ENCODE data around the gene MED8. TPM values are rescaled to one million over a fixed set of nuclear protein-coding genes. Genes with fewer than 3 reads are reported as not detected.

MED8 gene
- polyA plus RNA-seq, 2 of the 4 experiments (the other 2 are of a cell fraction): 21.8 to 33.9 TPM

DNA sequence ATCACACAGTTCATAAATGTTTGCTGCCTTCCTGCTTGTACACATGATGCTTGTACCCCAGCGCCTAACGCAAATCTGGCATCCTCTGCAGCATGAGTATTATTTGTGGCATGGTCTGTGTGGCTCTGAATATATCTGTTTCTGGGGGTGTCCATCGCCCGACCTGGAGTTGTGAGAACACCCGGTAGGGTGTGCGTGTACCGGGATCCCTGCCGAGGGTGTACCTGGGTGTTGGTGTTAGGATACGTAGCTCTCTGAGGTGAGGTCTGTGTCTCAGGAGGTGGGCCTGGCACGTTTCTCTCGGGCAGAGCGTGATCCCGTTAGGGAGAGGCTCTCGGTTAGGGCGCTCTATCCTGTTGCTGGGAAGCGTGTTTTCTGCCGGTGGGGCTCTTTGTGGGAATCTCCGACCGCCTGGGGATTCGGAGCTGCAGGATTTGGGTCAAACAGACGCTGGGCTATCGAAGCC is 41.2 kb downstream of the MED8 start:
- peak overlapping the region; percentile 70 for H3K4me3 ChIP-seq
- peaks cover 9% of the 10 kb centered on the region; the same call in 2 of the 3 replicates for H3K4me1 ChIP-seq
- peak overlapping the region; percentile 82 for H3K4me2 ChIP-seq
- peak; percentile 40 to 55; a peak in 5 of 6 replicates for ATAC-seq
- CTCF ChIA-PET: no interaction called here
- TF ChIP-seq JUNB (IDR thresholded peaks at IDR 0.05): no peak
- TF ChIP-seq HOXB13 (CRISPR knock-in tag; IDR thresholded peaks at IDR 0.05; ENCODE audit: low read depth): peak; percentile 66; the same call in 1 of the 2 replicates
- no peak for TF ChIP-seq MAFK (IDR thresholded peaks at IDR 0.05; ENCODE audit: partially characterized antibody)
- no peak for TF ChIP-seq HOXA7 (CRISPR knock-in tag; IDR thresholded peaks at IDR 0.05)
- H3K27ac ChIP-seq: peak overlapping the region; percentile 96 to 99
- WGBS (ENCODE audit: missing lambda C conversion rate): 38% methylated on average over 8 of the region's 22 CpGs
- H3K9me3 ChIP-seq: no peaks in the 10 kb centered on the region
- DNase-seq (ENCODE audit: low read depth in 1 of 2, low spot score in 1 of 2): peak in 1 of 2 experiments; percentile 40
- no peak for FAIRE-seq
- POLR2A ChIA-PET: interaction anchor here (0.9 to 1.9 kb wide), 8 partner anchors 10 to 411 kb away, joined by 3 to 18 read pairs (median 4); partner anchors contain the start of genes CDC20 and ELOVL1

DNA sequence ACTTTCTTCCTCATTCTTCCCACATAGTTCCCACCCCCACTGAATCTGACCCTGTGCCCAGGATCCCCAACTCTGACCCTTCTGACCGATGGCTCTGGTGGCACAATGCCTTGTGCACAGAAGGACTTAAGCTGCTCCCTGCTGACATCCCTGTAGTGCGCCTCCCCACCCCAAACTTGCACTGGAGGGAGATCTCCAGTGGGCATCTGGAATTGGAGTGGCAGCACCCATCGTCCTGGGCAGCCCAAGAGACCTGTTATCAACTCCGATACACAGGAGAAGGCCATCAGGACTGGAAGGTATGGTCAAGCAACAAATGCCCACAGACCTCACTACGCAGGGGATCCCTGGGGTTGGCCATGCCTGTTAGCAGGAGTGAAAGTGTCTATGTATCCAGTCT is 43.0 kb downstream of the MED8 start:
- H3K4me1 ChIP-seq: peaks cover 9% of the 10 kb centered on the region; the same call in 2 of the 3 replicates
- H3K9me3 ChIP-seq: no peaks in the 10 kb centered on the region
- H3K27ac ChIP-seq: no peak overlapping the region
- no peak for ATAC-seq
- CTCF ChIA-PET: no interaction called here
- no peak overlapping the region for H3K4me3 ChIP-seq
- POLR2A ChIA-PET: no interaction called here
- 93% methylated on average over 2 of the region's 5 CpGs for WGBS (ENCODE audit: missing lambda C conversion rate)
- FAIRE-seq: no peak
- no peak overlapping the region for H3K4me2 ChIP-seq
- DNase-seq (ENCODE audit: low read depth in 1 of 2, low spot score in 1 of 2): no peak
- TF ChIP-seq NR3C1 (IDR thresholded peaks at IDR 0.05) (no peak), JUN (IDR thresholded peaks at IDR 0.05) (no peak), GATA3 (IDR thresholded peaks at IDR 0.05; ENCODE audit: borderline replicate concordance) (no peak)
- TF ChIP-seq, protein P1, sequence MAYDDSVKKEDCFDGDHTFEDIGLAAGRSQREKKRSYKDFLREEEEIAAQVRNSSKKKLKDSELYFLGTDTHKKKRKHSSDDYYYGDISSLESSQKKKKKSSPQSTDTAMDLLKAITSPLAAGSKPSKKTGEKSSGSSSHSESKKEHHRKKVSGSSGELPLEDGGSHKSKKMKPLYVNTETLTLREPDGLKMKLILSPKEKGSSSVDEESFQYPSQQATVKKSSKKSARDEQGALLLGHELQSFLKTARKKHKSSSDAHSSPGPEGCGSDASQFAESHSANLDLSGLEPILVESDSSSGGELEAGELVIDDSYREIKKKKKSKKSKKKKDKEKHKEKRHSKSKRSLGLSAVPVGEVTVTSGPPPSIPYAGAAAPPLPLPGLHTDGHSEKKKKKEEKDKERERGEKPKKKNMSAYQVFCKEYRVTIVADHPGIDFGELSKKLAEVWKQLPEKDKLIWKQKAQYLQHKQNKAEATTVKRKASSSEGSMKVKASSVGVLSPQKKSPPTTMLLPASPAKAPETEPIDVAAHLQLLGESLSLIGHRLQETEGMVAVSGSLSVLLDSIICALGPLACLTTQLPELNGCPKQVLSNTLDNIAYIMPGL (CRISPR knock-in tag; IDR thresholded peaks at IDR 0.05; ENCODE audit: borderline replicate concordance): no peak

DNA sequence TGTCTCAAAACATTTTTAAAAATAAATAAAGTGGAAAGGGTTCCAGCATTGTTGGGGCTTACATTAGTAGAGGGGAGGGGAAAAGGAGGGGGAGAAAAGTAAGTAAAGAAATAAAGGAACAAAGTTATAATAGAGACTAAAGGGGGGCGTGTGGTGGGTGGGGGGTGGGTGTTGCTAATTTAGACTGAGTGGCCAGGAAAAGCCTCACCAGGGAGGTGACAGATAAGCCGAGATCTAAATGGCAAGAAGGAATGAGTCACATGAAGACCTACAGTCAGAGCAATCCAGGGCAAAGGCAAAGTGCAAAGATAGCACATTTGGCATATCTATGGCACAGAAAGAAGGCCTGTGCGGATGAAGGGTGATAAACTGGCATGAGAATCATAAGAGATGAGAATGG is 44.5 kb downstream of the MED8 start:
- DNase-seq (ENCODE audit: low read depth in 1 of 2, low spot score in 1 of 2) (no peak), FAIRE-seq (no peak), ATAC-seq (no peak)
- H3K27ac ChIP-seq: no peak overlapping the region
- no peaks in the 10 kb centered on the region for H3K9me3 ChIP-seq
- WGBS (ENCODE audit: missing lambda C conversion rate): 37% methylated on average over 2 of the region's 3 CpGs
- POLR2A ChIA-PET: no interaction called here
- H3K4me2 ChIP-seq: no peak overlapping the region
- peaks cover 9% of the 10 kb centered on the region; the same call in 2 of the 3 replicates for H3K4me1 ChIP-seq
- CTCF ChIA-PET: no interaction called here
- TF ChIP-seq BHLHE40 (IDR thresholded peaks at IDR 0.05; ENCODE audit: low read depth, low read length): no peak
- TF ChIP-seq MAFK (IDR thresholded peaks at IDR 0.05; ENCODE audit: partially characterized antibody): peak; percentile 27
- no peak overlapping the region for H3K4me3 ChIP-seq

DNA sequence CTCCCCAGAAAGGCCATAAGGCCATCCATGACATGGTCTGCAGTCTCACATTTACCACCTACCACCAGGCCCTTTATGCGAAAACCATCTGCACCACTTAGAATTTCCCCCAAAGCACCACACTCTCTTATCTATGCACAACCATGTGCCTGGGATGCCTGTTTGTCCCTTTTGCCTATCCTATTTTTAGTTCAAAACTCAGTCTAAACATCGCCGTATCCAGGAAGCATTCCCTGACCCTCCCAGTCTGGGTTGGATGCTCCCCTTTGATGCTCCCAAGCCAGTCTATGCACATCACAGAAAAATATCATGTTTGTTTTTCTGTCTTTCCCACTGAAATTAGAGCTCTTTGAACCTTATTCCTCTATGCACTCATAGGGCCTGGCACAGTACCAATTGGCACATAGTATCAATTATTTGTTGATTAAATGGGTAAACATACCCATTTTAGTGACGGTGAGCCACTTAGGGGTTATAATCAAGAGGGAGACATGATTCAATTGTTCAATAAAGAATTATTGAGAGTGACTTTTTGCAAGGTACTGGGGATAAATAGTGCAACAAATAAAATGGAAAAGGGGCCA is 45.2 kb downstream of the MED8 start:
- FAIRE-seq: no peak
- TF ChIP-seq ZSCAN20 (CRISPR knock-in tag; IDR thresholded peaks at IDR 0.05): no peak
- no peak for TF ChIP-seq FOSL2 (IDR thresholded peaks at IDR 0.05)
- TF ChIP-seq FOSL2 (CRISPR knock-in tag; IDR thresholded peaks at IDR 0.05): no peak
- no peak for TF ChIP-seq HOXB13 (CRISPR knock-in tag; IDR thresholded peaks at IDR 0.05; ENCODE audit: low read depth)
- TF ChIP-seq, protein P2, sequence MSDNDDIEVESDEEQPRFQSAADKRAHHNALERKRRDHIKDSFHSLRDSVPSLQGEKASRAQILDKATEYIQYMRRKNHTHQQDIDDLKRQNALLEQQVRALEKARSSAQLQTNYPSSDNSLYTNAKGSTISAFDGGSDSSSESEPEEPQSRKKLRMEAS (IDR thresholded peaks at IDR 0.05): no peak
- TF ChIP-seq, protein P3, sequence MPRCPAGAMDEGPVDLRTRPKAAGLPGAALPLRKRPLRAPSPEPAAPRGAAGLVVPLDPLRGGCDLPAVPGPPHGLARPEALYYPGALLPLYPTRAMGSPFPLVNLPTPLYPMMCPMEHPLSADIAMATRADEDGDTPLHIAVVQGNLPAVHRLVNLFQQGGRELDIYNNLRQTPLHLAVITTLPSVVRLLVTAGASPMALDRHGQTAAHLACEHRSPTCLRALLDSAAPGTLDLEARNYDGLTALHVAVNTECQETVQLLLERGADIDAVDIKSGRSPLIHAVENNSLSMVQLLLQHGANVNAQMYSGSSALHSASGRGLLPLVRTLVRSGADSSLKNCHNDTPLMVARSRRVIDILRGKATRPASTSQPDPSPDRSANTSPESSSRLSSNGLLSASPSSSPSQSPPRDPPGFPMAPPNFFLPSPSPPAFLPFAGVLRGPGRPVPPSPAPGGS (IDR thresholded peaks at IDR 0.05): no peak
- 91% methylated on average over 4 of the region's 4 CpGs for WGBS (ENCODE audit: missing lambda C conversion rate)
- Histone ChIP-seq H3K4me3 (no peak overlapping the region), H3K4me1 (peaks cover 3% of the 10 kb centered on the region; the same call in 1 of the 3 replicates), H3K4me2 (no peak overlapping the region), H3K9me3 (no peaks in the 10 kb centered on the region), H3K27ac (no peak overlapping the region)
- ChIA-PET CTCF (no interaction called here), POLR2A (no interaction called here)
- ATAC-seq: no peak
- no peak for DNase-seq (ENCODE audit: low read depth in 1 of 2, low spot score in 1 of 2)
